ENCODE results near the gene ADAM22. TPM values are rescaled to one million over a fixed set of nuclear protein-coding genes. Genes with fewer than 3 reads are reported as not detected.

The ADAM22 gene
- total and polyA plus RNA-seq, 4 donors: 0.04 to 0.61 (median 0.15) TPM

DNA sequence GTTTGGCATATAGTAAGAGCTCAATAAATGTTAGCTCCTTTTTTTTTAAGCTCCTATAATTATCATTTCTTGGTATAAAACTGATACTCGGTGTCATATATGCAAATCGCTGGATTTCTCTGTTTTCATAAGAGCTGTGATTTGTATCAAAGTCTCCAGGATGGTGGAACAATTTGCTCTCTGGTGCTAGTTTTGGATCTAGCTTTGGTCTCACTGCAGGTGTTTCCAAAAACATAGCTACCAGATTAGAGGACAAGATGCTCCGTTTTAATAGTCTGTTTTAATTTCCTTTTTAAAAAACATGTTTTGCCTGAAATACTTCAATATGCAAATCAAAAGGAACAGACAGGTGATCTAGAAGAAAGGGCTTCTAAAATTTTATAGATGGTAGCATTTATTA lies 25.3 kb downstream of the ADAM22 start (continued):
- TF ChIP-seq RXRA (IDR thresholded peaks at IDR 0.05): no peak

DNA sequence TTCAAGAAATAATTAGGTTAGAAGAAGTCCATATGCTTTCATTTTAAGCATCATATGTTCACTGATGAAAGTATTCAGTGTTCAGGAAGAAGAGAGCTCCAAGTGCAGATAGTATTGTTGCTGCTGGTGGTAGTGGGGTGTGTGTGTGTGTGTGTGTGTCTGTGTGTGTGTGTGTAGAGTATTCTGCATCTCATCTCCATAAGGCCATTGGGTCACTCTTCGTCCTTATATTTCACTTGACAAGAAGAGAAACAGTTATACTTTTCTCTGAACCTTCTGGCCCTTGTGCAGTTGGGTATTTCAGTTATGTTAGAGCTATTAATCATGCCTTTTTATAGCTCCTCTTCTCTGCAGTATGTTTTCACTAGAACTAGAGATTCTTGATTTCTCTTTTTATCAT lies 26.2 kb downstream of the ADAM22 start:
- H3K4me1 ChIP-seq (ENCODE audit: control insufficient read depth in 4 of 4, insufficient read depth in 4 of 4, low read length in 3 of 4): no peaks in the 10 kb centered on the region
- TF ChIP-seq FOXA2 (IDR thresholded peaks at IDR 0.05) (no peak), NR2F2 (IDR thresholded peaks at IDR 0.05) (no peak), EGR1 (IDR thresholded peaks at IDR 0.05; ENCODE audit: low read depth in 2 of 2) (no peak), RAD21 (IDR thresholded peaks at IDR 0.05) (no peak), TAF1 (conservative IDR thresholded peaks at IDR 0.05) (no peak), SP1 (IDR thresholded peaks at IDR 0.05) (no peak), RXRA (IDR thresholded peaks at IDR 0.05) (no peak), YY1 (IDR thresholded peaks at IDR 0.05) (no peak), HNF4A (conservative IDR thresholded peaks at IDR 0.05) (no peak)
- TF ChIP-seq, protein P1, sequence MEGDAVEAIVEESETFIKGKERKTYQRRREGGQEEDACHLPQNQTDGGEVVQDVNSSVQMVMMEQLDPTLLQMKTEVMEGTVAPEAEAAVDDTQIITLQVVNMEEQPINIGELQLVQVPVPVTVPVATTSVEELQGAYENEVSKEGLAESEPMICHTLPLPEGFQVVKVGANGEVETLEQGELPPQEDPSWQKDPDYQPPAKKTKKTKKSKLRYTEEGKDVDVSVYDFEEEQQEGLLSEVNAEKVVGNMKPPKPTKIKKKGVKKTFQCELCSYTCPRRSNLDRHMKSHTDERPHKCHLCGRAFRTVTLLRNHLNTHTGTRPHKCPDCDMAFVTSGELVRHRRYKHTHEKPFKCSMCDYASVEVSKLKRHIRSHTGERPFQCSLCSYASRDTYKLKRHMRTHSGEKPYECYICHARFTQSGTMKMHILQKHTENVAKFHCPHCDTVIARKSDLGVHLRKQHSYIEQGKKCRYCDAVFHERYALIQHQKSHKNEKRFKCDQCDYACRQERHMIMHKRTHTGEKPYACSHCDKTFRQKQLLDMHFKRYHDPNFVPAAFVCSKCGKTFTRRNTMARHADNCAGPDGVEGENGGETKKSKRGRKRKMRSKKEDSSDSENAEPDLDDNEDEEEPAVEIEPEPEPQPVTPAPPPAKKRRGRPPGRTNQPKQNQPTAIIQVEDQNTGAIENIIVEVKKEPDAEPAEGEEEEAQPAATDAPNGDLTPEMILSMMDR (IDR thresholded peaks at IDR 0.05; ENCODE audit: low read depth, low read length, missing input control): no peak
- TF ChIP-seq, protein P2, sequence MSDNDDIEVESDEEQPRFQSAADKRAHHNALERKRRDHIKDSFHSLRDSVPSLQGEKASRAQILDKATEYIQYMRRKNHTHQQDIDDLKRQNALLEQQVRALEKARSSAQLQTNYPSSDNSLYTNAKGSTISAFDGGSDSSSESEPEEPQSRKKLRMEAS (IDR thresholded peaks at IDR 0.05): no peak
- TF ChIP-seq, protein P3, sequence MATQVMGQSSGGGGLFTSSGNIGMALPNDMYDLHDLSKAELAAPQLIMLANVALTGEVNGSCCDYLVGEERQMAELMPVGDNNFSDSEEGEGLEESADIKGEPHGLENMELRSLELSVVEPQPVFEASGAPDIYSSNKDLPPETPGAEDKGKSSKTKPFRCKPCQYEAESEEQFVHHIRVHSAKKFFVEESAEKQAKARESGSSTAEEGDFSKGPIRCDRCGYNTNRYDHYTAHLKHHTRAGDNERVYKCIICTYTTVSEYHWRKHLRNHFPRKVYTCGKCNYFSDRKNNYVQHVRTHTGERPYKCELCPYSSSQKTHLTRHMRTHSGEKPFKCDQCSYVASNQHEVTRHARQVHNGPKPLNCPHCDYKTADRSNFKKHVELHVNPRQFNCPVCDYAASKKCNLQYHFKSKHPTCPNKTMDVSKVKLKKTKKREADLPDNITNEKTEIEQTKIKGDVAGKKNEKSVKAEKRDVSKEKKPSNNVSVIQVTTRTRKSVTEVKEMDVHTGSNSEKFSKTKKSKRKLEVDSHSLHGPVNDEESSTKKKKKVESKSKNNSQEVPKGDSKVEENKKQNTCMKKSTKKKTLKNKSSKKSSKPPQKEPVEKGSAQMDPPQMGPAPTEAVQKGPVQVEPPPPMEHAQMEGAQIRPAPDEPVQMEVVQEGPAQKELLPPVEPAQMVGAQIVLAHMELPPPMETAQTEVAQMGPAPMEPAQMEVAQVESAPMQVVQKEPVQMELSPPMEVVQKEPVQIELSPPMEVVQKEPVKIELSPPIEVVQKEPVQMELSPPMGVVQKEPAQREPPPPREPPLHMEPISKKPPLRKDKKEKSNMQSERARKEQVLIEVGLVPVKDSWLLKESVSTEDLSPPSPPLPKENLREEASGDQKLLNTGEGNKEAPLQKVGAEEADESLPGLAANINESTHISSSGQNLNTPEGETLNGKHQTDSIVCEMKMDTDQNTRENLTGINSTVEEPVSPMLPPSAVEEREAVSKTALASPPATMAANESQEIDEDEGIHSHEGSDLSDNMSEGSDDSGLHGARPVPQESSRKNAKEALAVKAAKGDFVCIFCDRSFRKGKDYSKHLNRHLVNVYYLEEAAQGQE (IDR thresholded peaks at IDR 0.05): no peak
- TF ChIP-seq, protein P4, sequence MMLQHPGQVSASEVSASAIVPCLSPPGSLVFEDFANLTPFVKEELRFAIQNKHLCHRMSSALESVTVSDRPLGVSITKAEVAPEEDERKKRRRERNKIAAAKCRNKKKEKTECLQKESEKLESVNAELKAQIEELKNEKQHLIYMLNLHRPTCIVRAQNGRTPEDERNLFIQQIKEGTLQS (IDR thresholded peaks at IDR 0.05): no peak
- no peaks in the 10 kb centered on the region for H3K27me3 ChIP-seq (ENCODE audit: control insufficient read depth in 4 of 4, insufficient read depth in 4 of 4, low read length in 3 of 4)
- no peak overlapping the region for H3K9ac ChIP-seq (ENCODE audit: low read depth in 1 of 2, low read length in 2 of 2)
- H3K36me3 ChIP-seq (ENCODE audit: control insufficient read depth in 4 of 4, insufficient read depth in 3 of 4, low read depth in 1 of 4, low read length in 3 of 4): no peaks in the 10 kb centered on the region
- no peak for DNase-seq (ENCODE audit: low spot score)
- no peaks in the 10 kb centered on the region for H3K9me3 ChIP-seq (ENCODE audit: control insufficient read depth in 4 of 4, low read length in 3 of 4)
- H3K4me3 ChIP-seq (ENCODE audit: low read depth in 1 of 3, low read length in 3 of 3): no peak overlapping the region
- WGBS: 78% methylated on average over 1 of the region's 1 CpG
- H3K27ac ChIP-seq (ENCODE audit: low read depth in 1 of 2, low read length in 2 of 2): no peak overlapping the region

DNA sequence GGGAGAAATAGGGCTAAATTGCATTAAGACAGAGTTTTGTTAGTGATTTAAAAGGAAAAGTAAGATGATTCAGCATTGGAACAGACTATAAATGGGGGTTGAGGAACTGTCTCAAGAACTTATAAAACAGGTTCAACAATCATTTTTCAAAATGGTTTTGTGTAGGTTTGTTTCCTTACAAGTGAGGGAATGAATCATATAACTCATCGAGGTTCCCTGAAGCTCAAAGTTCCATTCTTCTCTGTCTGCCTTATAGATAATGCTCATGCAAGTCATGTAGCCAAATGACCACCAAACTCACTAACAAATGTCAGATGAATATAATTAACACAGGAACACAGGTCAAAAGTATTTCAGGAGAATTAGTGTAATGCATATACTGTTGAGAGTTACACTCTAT lies 27.7 kb downstream of the ADAM22 start:
- no peaks in the 10 kb centered on the region for H3K4me1 ChIP-seq (ENCODE audit: control insufficient read depth in 4 of 4, insufficient read depth in 4 of 4, low read length in 3 of 4)
- 86% methylated on average over 1 of the region's 1 CpG for WGBS
- no peak overlapping the region for H3K4me3 ChIP-seq (ENCODE audit: low read depth in 1 of 3, low read length in 3 of 3)

More for the DNA sequence above, 27.7 kb downstream of the ADAM22 start:
- H3K9ac ChIP-seq (ENCODE audit: low read depth in 1 of 2, low read length in 2 of 2): no peak overlapping the region
- H3K27ac ChIP-seq (ENCODE audit: low read depth in 1 of 2, low read length in 2 of 2): no peak overlapping the region
- DNase-seq (ENCODE audit: low spot score): no peak
- no peaks in the 10 kb centered on the region for H3K36me3 ChIP-seq (ENCODE audit: control insufficient read depth in 4 of 4, insufficient read depth in 3 of 4, low read depth in 1 of 4, low read length in 3 of 4)
- H3K27me3 ChIP-seq (ENCODE audit: control insufficient read depth in 4 of 4, insufficient read depth in 4 of 4, low read length in 3 of 4): no peaks in the 10 kb centered on the region
- H3K9me3 ChIP-seq (ENCODE audit: control insufficient read depth in 4 of 4, low read length in 3 of 4): no peaks in the 10 kb centered on the region
- TF ChIP-seq EGR1 (IDR thresholded peaks at IDR 0.05; ENCODE audit: low read depth in 2 of 2): no peak
- TF ChIP-seq, protein P3 (IDR thresholded peaks at IDR 0.05): no peak
- TF ChIP-seq RXRA (IDR thresholded peaks at IDR 0.05): no peak
- TF ChIP-seq, protein P2 (IDR thresholded peaks at IDR 0.05): no peak
- TF ChIP-seq JUND (IDR thresholded peaks at IDR 0.05): no peak
- TF ChIP-seq FOXA2 (IDR thresholded peaks at IDR 0.05): no peak
- no peak for TF ChIP-seq RAD21 (IDR thresholded peaks at IDR 0.05)
- TF ChIP-seq, protein P1 (IDR thresholded peaks at IDR 0.05; ENCODE audit: low read depth, low read length, missing input control): no peak
- no peak for TF ChIP-seq HNF4A (conservative IDR thresholded peaks at IDR 0.05)
- TF ChIP-seq NR2F2 (IDR thresholded peaks at IDR 0.05): no peak
- TF ChIP-seq YY1 (IDR thresholded peaks at IDR 0.05): no peak

All from liver (tissue), 9 donors.